A549 (cell line): Measurements from ENCODE around the gene ANKFY1.
"Not testable (repeated sequence)": the region's sequence is repeated elsewhere in the genome, so short reads cannot be mapped to it uniquely, and the experiment has no call there.

Source experiments
- BHLHE40 ChIP-seq: IDR thresholded peaks from 2 replicates; pipeline ENCODE4 v1.6.1; 2012; ENCODE audit warnings: low read depth, low read length, inconsistent platforms
- CHD2 ChIP-seq: fragments of 150-350 bp; IDR thresholded peaks from 2 replicates; pipeline ENCODE4 v1.6.1; 2014; ENCODE audit warnings: low read length; ENCODE audit not compliant: partially characterized antibody
- EP300 ChIP-seq, 2 experiments: fragments of >200 bp; sonication (Bioruptor Twin); formaldehyde crosslinking; IDR thresholded peaks; 2 replicates in 1 of 2; 3 replicates in 1 of 2; pipeline ENCODE4 v1.6.1; 2016 to 2017
- FOSL2 ChIP-seq, 2 experiments: fragments of 450-650 bp in 1 of 2; fragments of >200 bp in 1 of 2; sonication (Bioruptor Twin) in 1 of 2; formaldehyde crosslinking; IDR thresholded peaks; 2 replicates each; pipeline versions ENCODE4 v1.5.0 to v1.6.1; 2016 to 2020; ENCODE audit warnings: mild to moderate bottlenecking in 1 of 2, moderate library complexity in 1 of 2
- MAFK ChIP-seq: fragments of 450-650 bp; IDR thresholded peaks from 2 replicates; pipeline ENCODE4 v1.6.1; 2014; ENCODE audit not compliant: partially characterized antibody
- MAZ ChIP-seq: fragments of 150-350 bp; IDR thresholded peaks from 2 replicates; pipeline ENCODE4 v1.6.1; 2014; ENCODE audit warnings: antibody characterized with exemption, low read depth, low read length, borderline replicate concordance
- PBX3 ChIP-seq: IDR thresholded peaks from 2 replicates; pipeline ENCODE4 v1.6.1; 2012
- POLR2A ChIP-seq: IDR thresholded peaks from 2 replicates; pipeline ENCODE4 v1.6.1; 2012; ENCODE audit warnings: mild to moderate bottlenecking, low read length
- REST ChIP-seq: fragments of 200-600 bp; sonication (generic); IDR thresholded peaks from 2 replicates; pipeline ENCODE4 v1.6.1; 2016; ENCODE audit warnings: antibody characterized with exemption, mild to moderate bottlenecking, moderate library complexity
- ZFP36 ChIP-seq: fragments of 450-650 bp; IDR thresholded peaks from 2 replicates; pipeline ENCODE4 v1.6.1; 2014; ENCODE audit warnings: borderline replicate concordance; ENCODE audit not compliant: partially characterized antibody
- TF ChIP-seq, protein P1 (sequence below): fragments of >200 bp; sonication (Bioruptor Twin); formaldehyde crosslinking; IDR thresholded peaks from 3 replicates; pipeline ENCODE4 v1.5.1; 2016

DNA sequence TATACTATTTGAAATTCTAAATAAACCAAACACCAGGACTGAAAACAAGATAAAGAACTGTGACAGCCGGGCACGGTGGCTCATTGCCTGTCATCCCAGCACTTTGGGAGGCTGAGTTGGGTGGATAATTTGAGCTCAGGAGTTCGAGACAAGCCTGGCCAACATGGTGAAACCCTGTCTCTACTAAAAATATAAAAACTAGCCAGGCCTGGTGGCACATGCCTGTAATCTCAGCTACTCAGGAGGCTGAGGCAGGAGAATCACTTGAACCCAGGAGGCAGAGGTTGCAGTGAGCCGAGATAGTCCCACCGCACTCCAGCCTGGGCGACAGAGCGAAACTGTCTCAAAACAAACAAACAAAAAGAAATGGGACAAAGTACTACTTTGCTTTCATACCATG lies 73.0 kb downstream of the ANKFY1 start:
- TF ChIP-seq EP300 (IDR thresholded peaks at IDR 0.05); CHD2; BHLHE40; MAFK; PBX3; MAZ; REST; POLR2A; ZFP36; FOSL2 (IDR thresholded peaks at IDR 0.05); FOSL2 (CRISPR knock-in tag; IDR thresholded peaks at IDR 0.05): not testable (repeated sequence)
- TF ChIP-seq, protein P1, sequence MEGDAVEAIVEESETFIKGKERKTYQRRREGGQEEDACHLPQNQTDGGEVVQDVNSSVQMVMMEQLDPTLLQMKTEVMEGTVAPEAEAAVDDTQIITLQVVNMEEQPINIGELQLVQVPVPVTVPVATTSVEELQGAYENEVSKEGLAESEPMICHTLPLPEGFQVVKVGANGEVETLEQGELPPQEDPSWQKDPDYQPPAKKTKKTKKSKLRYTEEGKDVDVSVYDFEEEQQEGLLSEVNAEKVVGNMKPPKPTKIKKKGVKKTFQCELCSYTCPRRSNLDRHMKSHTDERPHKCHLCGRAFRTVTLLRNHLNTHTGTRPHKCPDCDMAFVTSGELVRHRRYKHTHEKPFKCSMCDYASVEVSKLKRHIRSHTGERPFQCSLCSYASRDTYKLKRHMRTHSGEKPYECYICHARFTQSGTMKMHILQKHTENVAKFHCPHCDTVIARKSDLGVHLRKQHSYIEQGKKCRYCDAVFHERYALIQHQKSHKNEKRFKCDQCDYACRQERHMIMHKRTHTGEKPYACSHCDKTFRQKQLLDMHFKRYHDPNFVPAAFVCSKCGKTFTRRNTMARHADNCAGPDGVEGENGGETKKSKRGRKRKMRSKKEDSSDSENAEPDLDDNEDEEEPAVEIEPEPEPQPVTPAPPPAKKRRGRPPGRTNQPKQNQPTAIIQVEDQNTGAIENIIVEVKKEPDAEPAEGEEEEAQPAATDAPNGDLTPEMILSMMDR, result not testable (repeated sequence)
